HL-60 (cell line): ENCODE data around the gene S100G.
"Not testable (repeated sequence)": the region's sequence is repeated elsewhere in the genome, so short reads cannot be mapped to it uniquely, and the experiment has no call there.

Experiments
- DNase-seq, 2 experiments: peaks; one replicate each; pipeline ENCODE4 v3.0.0-alpha.2; 2010 to 2020; ENCODE audit warnings: low read depth in 1 of 2, low spot score in 1 of 2
- H3K27ac ChIP-seq: fragments of 250-450 bp; sonication (Bioruptor Pico); replicated peaks from 2 replicates; pipeline ENCODE4 v1.5.1; 2020; ENCODE audit warnings: mild to moderate bottlenecking, moderate library complexity
- H3K27me3 ChIP-seq: fragments of 250-450 bp; sonication (Bioruptor Pico); 2 replicates; pipeline ENCODE4 v1.5.1; 2021; ENCODE audit warnings: mild to moderate bottlenecking, moderate library complexity; ENCODE audit not compliant: insufficient read depth, poor library complexity, severe bottlenecking
- H3K4me3 ChIP-seq: replicated peaks from 2 replicates; pipeline ENCODE4 v1.5.1; 2011; ENCODE audit warnings: mild to moderate bottlenecking, control low read depth, low read length; ENCODE audit not compliant: insufficient read depth
- CTCF ChIP-seq: IDR thresholded peaks from one replicate; pipeline ENCODE4 v1.5.1; 2011; ENCODE audit warnings: low read length, control low read depth, inconsistent platforms; ENCODE audit not compliant: insufficient read depth
- GABPA ChIP-seq: IDR thresholded peaks from 2 replicates; pipeline ENCODE4 v1.6.1; 2012; ENCODE audit warnings: low read depth
- POLR2AphosphoS5 ChIP-seq: IDR thresholded peaks from 2 replicates; pipeline ENCODE4 v1.6.1; 2012; ENCODE audit warnings: low read depth
- SPI1 ChIP-seq: IDR thresholded peaks from 2 replicates; pipeline ENCODE4 v1.6.1; 2012; ENCODE audit warnings: low read depth, mild to moderate bottlenecking, borderline replicate concordance
- long read RNA-seq: library from polyadenylated mRNA; unstranded; transcript quantifications from one replicate; pipeline ENCODE4 v2.0.0, GENCODE V29; 2020
- TF ChIP-seq, protein P1 (sequence below): IDR thresholded peaks from 2 replicates; pipeline ENCODE4 v1.6.1; 2012; ENCODE audit warnings: low read depth; ENCODE audit not compliant: insufficient replicate concordance

Gene S100G, protein sequence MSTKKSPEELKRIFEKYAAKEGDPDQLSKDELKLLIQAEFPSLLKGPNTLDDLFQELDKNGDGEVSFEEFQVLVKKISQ
- long read RNA-seq, result 0 reads

DNA sequence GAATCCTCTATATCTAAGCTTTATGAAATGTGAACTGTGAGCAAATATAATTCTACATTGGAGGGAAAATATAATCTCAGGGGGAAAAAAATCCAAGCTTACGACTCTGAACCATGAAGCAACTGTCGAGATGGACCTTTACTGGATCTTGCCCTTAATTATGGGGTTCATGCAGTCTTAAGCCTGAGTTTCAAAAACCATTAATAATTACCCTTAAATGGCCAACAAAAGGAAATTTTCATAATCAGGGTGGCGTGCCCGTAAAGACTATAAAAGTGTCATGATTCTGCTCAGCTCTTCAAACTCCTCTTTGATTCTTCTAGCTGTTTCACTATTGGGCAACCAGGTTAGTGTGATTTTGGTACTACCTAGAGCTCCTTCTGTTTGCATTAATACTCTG is at the start of gene S100G:
TSS of gene S100G (plus strand) at position 301 of the 400 bp plus-strand sequence. CDS start 849 bp downstream, outside the sequence.
- Histone ChIP-seq H3K27me3 (no peaks in the 10 kb centered on the region), H3K4me3 (no peak within 1 kb of the TSS), H3K27ac (no peak within 1 kb of the TSS)
- TF ChIP-seq GABPA, result no peak
- TF ChIP-seq SPI1, result no peak
- DNase-seq, result no peak

GRCh38 chrX:16601885-16602284 is 48.1 kb upstream of the S100G start:
- Histone ChIP-seq H3K27ac (no peak overlapping the region), H3K4me3 (no peak overlapping the region), H3K27me3 (no peaks in the 10 kb centered on the region)
- DNase-seq, result no peak
- TF ChIP-seq POLR2AphosphoS5, result no peak
- TF ChIP-seq GABPA, result no peak
- TF ChIP-seq SPI1, result no peak
- no peak for TF ChIP-seq CTCF
- TF ChIP-seq, protein P1, sequence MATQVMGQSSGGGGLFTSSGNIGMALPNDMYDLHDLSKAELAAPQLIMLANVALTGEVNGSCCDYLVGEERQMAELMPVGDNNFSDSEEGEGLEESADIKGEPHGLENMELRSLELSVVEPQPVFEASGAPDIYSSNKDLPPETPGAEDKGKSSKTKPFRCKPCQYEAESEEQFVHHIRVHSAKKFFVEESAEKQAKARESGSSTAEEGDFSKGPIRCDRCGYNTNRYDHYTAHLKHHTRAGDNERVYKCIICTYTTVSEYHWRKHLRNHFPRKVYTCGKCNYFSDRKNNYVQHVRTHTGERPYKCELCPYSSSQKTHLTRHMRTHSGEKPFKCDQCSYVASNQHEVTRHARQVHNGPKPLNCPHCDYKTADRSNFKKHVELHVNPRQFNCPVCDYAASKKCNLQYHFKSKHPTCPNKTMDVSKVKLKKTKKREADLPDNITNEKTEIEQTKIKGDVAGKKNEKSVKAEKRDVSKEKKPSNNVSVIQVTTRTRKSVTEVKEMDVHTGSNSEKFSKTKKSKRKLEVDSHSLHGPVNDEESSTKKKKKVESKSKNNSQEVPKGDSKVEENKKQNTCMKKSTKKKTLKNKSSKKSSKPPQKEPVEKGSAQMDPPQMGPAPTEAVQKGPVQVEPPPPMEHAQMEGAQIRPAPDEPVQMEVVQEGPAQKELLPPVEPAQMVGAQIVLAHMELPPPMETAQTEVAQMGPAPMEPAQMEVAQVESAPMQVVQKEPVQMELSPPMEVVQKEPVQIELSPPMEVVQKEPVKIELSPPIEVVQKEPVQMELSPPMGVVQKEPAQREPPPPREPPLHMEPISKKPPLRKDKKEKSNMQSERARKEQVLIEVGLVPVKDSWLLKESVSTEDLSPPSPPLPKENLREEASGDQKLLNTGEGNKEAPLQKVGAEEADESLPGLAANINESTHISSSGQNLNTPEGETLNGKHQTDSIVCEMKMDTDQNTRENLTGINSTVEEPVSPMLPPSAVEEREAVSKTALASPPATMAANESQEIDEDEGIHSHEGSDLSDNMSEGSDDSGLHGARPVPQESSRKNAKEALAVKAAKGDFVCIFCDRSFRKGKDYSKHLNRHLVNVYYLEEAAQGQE, result no peak

DNA sequence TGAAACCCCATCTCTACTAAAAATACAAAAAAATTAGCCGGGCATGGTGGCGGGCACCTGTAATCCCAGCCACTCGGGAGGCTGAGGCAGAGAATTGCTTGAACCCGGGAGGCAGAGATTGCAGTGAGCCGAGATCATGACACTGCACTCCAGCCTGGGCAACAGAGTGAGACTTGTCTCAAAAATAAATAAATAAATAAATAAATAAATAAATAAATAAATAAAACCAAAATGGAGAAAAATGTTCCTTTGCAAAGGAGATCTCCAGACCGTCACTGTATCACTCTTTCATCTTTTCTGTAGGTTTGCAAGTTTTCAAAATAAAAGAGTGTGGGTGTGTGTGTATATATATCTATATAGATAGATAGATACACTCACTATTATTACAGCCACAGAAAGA is 46.7 kb upstream of the S100G start:
- H3K27me3 ChIP-seq, H3K27ac ChIP-seq, DNase-seq, H3K4me3 ChIP-seq: not testable (repeated sequence)

GRCh38 chrX:16603822-16604221 is 46.1 kb upstream of the S100G start:
- no peak overlapping the region for H3K4me3 ChIP-seq
- H3K27me3 ChIP-seq, result no peaks in the 10 kb centered on the region
- H3K27ac ChIP-seq, result no peak overlapping the region
- no peak for DNase-seq
- TF ChIP-seq CTCF (no peak), SPI1 (no peak), POLR2AphosphoS5 (no peak)
- TF ChIP-seq, protein P1, result no peak

- Histone ChIP-seq H3K27me3 (no peaks in the 10 kb centered on the region), H3K4me3 (no peak overlapping the region), H3K27ac (no peak overlapping the region)
- DNase-seq, result no peak
- TF ChIP-seq, protein P1, result no peak
- TF ChIP-seq CTCF (no peak), GABPA (no peak), SPI1 (no peak)
These were observed 45.6 kb upstream of the S100G start for GRCh38 chrX:16604337-16604736.
